BE2C (cell line): ENCODE measurements around the gene CTNND1.

Experiments
- DNase-seq: peaks from one replicate; pipeline ENCODE4 v3.0.0-alpha.2; 2020
- H3K27me3 ChIP-seq: fragments of 250-450 bp; sonication (Bioruptor Pico); 2 replicates; pipeline ENCODE4 v1.5.1; 2020; ENCODE audit warnings: mild to moderate bottlenecking
- H3K36me3 ChIP-seq: fragments of 250-450 bp; sonication (Bioruptor Pico); 2 replicates; pipeline ENCODE4 v1.5.1; 2020; ENCODE audit warnings: mild to moderate bottlenecking
- H3K4me1 ChIP-seq: fragments of 250-450 bp; sonication (Bioruptor Pico); 2 replicates; pipeline ENCODE4 v1.5.1; 2020
- H3K4me3 ChIP-seq: 2 replicates; pipeline ENCODE4 v1.5.1; 2011; ENCODE audit warnings: low read depth, low read length
- H3K9me3 ChIP-seq: fragments of 250-450 bp; sonication (Bioruptor Pico); 2 replicates; pipeline ENCODE4 v1.5.1; 2020
- TF ChIP-seq, protein P1 (sequence below): IDR thresholded peaks from 2 replicates; pipeline ENCODE4 v1.5.1; 2012; ENCODE audit warnings: mild to moderate bottlenecking, low read depth, low read length

The CTNND1 gene

DNA sequence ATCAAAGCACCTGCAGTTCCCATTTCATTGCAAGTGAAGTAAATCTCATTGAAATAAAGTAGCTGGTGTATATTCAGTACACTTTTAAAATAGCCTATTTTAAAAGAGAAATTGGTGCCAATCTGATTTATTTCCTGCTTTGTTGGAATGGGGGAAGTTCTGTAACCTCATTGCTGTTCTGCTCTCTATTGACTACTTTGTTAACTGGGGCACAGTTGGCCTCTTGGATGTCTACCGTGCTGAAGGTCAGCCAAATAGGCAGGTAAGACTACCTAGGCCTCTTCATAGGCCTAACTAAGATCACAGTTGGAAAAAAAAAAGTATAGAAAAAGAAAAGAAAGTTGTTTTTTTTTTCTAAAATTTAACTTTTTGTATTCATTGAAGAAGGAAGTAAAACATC, 9.2 kb downstream of the CTNND1 start:
- Histone ChIP-seq H3K4me3 (no peak overlapping the region), H3K9me3 (no peaks in the 10 kb centered on the region), H3K4me1 (no peaks in the 10 kb centered on the region), H3K36me3 (no peaks in the 10 kb centered on the region), H3K27me3 (no peaks in the 10 kb centered on the region)
- no peak for DNase-seq
- TF ChIP-seq, protein P1, sequence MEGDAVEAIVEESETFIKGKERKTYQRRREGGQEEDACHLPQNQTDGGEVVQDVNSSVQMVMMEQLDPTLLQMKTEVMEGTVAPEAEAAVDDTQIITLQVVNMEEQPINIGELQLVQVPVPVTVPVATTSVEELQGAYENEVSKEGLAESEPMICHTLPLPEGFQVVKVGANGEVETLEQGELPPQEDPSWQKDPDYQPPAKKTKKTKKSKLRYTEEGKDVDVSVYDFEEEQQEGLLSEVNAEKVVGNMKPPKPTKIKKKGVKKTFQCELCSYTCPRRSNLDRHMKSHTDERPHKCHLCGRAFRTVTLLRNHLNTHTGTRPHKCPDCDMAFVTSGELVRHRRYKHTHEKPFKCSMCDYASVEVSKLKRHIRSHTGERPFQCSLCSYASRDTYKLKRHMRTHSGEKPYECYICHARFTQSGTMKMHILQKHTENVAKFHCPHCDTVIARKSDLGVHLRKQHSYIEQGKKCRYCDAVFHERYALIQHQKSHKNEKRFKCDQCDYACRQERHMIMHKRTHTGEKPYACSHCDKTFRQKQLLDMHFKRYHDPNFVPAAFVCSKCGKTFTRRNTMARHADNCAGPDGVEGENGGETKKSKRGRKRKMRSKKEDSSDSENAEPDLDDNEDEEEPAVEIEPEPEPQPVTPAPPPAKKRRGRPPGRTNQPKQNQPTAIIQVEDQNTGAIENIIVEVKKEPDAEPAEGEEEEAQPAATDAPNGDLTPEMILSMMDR, result no peak

DNA sequence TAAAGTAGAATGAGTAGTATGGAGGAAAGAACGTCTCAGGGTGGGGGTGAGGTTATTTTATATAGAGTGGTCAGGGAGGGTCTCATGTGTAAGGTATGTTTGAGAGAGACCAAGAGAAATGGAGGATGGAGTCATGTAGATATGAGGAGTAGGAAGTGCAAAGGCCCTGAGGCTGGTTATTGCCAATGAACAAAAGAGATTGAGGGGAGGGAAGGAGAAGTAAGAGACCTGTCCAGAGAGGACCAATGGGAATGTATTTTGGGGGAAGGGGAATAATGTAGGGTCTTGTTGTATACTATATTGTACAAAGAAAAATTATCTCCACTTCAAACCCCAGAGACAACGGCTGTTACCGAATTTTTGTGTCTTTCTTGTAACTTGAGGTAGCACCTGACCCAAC, 9.8 kb downstream of the CTNND1 start:
- Histone ChIP-seq H3K36me3 (no peaks in the 10 kb centered on the region), H3K4me3 (no peak overlapping the region), H3K9me3 (no peaks in the 10 kb centered on the region), H3K4me1 (no peaks in the 10 kb centered on the region), H3K27me3 (no peaks in the 10 kb centered on the region)
- no peak for DNase-seq
- TF ChIP-seq, protein P1, result no peak

DNA sequence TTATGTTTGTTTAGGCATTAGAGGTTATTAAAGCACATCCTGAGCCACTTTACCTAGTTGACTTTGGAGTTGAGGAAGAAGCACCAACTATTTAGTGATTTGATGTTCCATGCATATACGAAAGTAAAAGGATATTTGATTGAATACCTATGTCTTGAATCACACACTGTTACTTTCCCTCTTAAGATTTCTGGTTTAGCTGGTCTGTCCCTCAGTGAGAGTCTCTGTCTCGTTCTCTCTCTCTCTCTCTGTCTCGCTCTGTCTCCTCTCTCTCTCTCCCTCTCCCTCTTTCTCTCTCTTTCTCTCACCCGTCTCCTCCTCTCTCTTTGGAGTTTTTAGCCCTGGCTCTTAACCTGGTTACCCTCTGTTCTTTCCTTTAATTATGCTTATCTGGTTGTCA, 11.0 kb downstream of the CTNND1 start:
- no peaks in the 10 kb centered on the region for H3K9me3 ChIP-seq
- no peak for DNase-seq
- no peaks in the 10 kb centered on the region for H3K27me3 ChIP-seq
- no peak overlapping the region for H3K4me3 ChIP-seq
- no peaks in the 10 kb centered on the region for H3K4me1 ChIP-seq
- TF ChIP-seq, protein P1, result no peak
- H3K36me3 ChIP-seq, result no peaks in the 10 kb centered on the region

DNA sequence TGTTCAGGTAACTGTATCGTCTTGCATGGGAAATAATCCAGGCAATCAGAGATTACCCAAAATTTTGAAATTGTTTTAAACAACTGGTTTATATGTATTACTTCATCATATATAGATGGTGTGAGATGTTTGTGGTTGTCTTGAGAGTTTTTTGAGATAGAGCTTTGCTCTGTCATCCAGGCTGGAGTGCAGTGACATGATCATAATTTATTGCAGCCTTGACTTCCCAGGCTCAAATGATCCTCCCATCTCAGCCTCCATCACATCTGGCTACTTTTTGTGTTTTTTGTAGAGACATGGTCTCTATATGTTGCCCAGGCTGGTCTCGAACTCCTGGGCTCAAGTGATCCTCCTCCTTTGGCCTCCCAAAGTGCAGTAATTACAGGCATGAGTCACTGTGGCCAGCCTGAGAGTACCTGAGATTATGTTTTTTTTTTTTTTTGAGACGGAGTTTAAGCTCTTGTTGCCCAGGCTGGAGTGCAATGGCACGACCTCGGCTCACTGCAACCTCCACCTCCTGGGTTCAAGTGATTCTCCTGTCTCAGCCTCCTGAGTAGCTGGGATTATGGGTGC, 11.5 kb downstream of the CTNND1 start:
- Histone ChIP-seq H3K4me1 (peaks cover 2% of the 10 kb centered on the region; the same call in 1 of the 2 replicates), H3K4me3 (no peak overlapping the region), H3K36me3 (no peaks in the 10 kb centered on the region)

DNA sequence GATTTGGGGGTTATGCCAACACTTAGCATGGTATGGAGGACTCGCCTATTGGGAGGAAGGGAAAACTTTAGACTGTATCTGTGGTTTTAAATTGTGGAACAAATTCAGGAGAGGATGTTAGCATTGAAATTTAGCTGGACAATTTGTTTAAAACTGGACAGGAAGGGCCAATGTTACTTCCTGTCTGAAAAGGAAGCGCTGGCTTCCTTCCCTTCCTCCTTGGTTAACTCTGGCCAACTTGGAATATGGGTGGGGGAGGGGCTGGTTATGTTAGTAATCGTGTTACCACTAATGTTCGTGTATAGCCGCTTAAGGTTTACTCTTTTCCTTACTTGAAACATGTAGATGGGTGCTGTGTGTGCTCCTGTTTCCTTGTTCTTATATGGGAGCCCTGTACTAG, 13.9 kb downstream of the CTNND1 start:
- H3K9me3 ChIP-seq, result no peaks in the 10 kb centered on the region
- DNase-seq, result no peak
- no peaks in the 10 kb centered on the region for H3K36me3 ChIP-seq
- no peaks in the 10 kb centered on the region for H3K27me3 ChIP-seq
- TF ChIP-seq, protein P1, result no peak
- H3K4me3 ChIP-seq, result no peak overlapping the region
- peaks cover 2% of the 10 kb centered on the region; the same call in 1 of the 2 replicates for H3K4me1 ChIP-seq

More for the DNA sequence above, 11.5 kb downstream of the CTNND1 start:
- DNase-seq, result no peak
- Histone ChIP-seq H3K9me3 (no peaks in the 10 kb centered on the region), H3K27me3 (no peaks in the 10 kb centered on the region)
- TF ChIP-seq, protein P1, result no peak

DNA sequence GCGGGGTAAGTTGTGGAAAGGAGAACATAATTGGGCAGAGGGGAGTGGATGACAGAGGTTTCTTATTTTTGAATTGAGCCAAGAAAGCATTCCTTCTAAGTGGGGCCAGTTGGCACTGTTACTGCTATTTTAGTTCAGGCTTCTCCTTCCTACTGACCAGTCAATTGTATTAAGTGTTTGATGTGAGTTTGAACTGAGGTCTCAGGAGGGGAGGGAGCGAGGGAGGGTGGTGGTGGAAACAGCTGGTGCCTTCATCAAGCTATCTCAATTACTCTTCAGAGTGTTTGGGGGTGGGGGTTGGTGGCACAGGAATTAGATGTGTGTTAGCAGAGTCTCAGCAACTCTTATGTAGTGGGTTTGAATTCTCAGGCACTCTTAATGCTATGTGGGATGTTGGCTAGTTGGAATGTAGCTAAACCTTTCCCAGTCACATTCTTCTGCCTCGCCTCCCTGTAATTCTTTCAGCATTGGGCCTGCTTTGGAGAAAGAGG, 14.5 kb downstream of the CTNND1 start:
- Histone ChIP-seq H3K4me3 (no peak overlapping the region), H3K4me1 (peaks cover 2% of the 10 kb centered on the region; the same call in 1 of the 2 replicates), H3K27me3 (no peaks in the 10 kb centered on the region), H3K9me3 (no peaks in the 10 kb centered on the region), H3K36me3 (no peaks in the 10 kb centered on the region)
- DNase-seq, result no peak
- TF ChIP-seq, protein P1, result no peak
